PC-9 (cell line): ENCODE measurements around the gene DNAJB6. TPM values are rescaled to one million over a fixed set of nuclear protein-coding genes. Genes with fewer than 3 reads are reported as not detected.

Experiments
- BruUV-seq: library from RNA; stranded (reverse); fragments of 400-500 nt; replicated peaks from 2 replicates; lab custom pipeline; 2021; lab: Mats Ljungman, UMichigan
- CTCF ChIA-PET: fragments of 300-600 bp; sonication (Branson Sonifier 250); formaldehyde crosslinking; loops from one replicate; lab custom pipeline; 2022; ENCODE audit warnings: antibody characterized with exemption; lab: Charles Lee
- POLR2A ChIA-PET: fragments of 300-600 bp; sonication (Branson Sonifier 250); formaldehyde crosslinking; loops from one replicate; lab custom pipeline; 2022; ENCODE audit warnings: antibody characterized with exemption; ENCODE audit not compliant: unreplicated experiment; lab: Charles Lee
- DNase-seq, 2 experiments: peaks; one replicate each; pipeline versions ENCODE4 v3.0.0 to v3.0.0-alpha.2; 2015 to 2022; ENCODE audit warnings: mixed read lengths in 1 of 2
- H2AFZ ChIP-seq: fragments of 200-600 bp; sonication (generic); 2 replicates; pipeline ENCODE4 v1.8.1; 2017; ENCODE audit warnings: antibody characterized with exemption
- H3F3A ChIP-seq: fragments of 200-600 bp; sonication (generic); 2 replicates; pipeline ENCODE4 v1.8.1; 2017; ENCODE audit warnings: antibody characterized with exemption, mild to moderate bottlenecking, low read depth; ENCODE audit not compliant: insufficient read depth
- H3K27ac ChIP-seq: fragments of 200-600 bp; sonication (generic); 2 replicates; pipeline ENCODE4 v1.6.1; 2016; ENCODE audit warnings: mixed run types
- H3K27me3 ChIP-seq: fragments of 200-600 bp; sonication (generic); 2 replicates; pipeline ENCODE4 v1.6.1; 2016; ENCODE audit warnings: low read depth, mixed run types; ENCODE audit not compliant: insufficient read depth
- H3K36me3 ChIP-seq: fragments of 200-600 bp; sonication (generic); 2 replicates; pipeline ENCODE4 v1.6.1; 2016; ENCODE audit warnings: low read depth, mixed run types
- H3K4me1 ChIP-seq: fragments of 200-600 bp; sonication (generic); replicated peaks from 2 replicates; pipeline ENCODE4 v1.6.1; 2016; ENCODE audit warnings: mixed run types; ENCODE audit not compliant: insufficient read depth
- H3K4me2 ChIP-seq: fragments of 200-600 bp; sonication (generic); 2 replicates; pipeline ENCODE4 v1.6.1; 2017; ENCODE audit warnings: mixed run types
- H3K4me3 ChIP-seq: fragments of 200-600 bp; sonication (generic); 2 replicates; pipeline ENCODE4 v1.6.1; 2016; ENCODE audit warnings: mixed run types
- H3K79me2 ChIP-seq: fragments of 200-600 bp; sonication (generic); 2 replicates; pipeline ENCODE4 v1.6.1; 2017; ENCODE audit warnings: low read depth, mixed run types
- H3K9me2 ChIP-seq: fragments of 200-600 bp; sonication (generic); 2 replicates; pipeline ENCODE4 v1.8.1; 2017; ENCODE audit warnings: mild to moderate bottlenecking; ENCODE audit not compliant: insufficient read depth
- H3K9me3 ChIP-seq: fragments of 200-600 bp; sonication (generic); 2 replicates; pipeline ENCODE4 v1.8.1; 2016; ENCODE audit warnings: low read depth; ENCODE audit not compliant: insufficient read depth
- H4K20me1 ChIP-seq: fragments of 200-600 bp; sonication (generic); 2 replicates; pipeline ENCODE4 v1.8.1; 2017; ENCODE audit not compliant: insufficient read depth
- CTCF ChIP-seq: fragments of 200-600 bp; sonication (generic); conservative IDR thresholded peaks from 2 replicates; pipeline ENCODE4 v1.6.1; 2017; ENCODE audit warnings: mixed run types, antibody characterized with exemption, mild to moderate bottlenecking, moderate library complexity
- EZH2 ChIP-seq: fragments of 200-600 bp; sonication (generic); IDR thresholded peaks from 2 replicates; pipeline ENCODE4 v1.8.0; 2017; ENCODE audit warnings: antibody characterized with exemption, low read depth
- intact Hi-C: fragments of 100-400 bp; cut with micrococcal nuclease; formaldehyde crosslinking; loops from one replicate; pipeline ENCODE4 v1.10.0; 2022; ENCODE audit not compliant: unreplicated experiment
- total RNA-seq: library from RNA; stranded (reverse); gene quantifications from 2 replicates; pipeline ENCODE4 v1.2.3, GENCODE V29; 2021

DNAJB6 gene
- total RNA-seq, 1 experiment from 2014 or later: 182 TPM

GRCh38 chr7:157444843-157445135 is 108.0 kb downstream of the DNAJB6 start:
- Histone ChIP-seq H2AFZ (no peak overlapping the region), H3K4me2 (no peak overlapping the region), H3K27me3 (peaks cover 52% of the 10 kb centered on the region), H3K9me2 (no peaks in the 10 kb centered on the region), H4K20me1 (no peaks in the 10 kb centered on the region; the same call in 1 of the 2 replicates), H3K9me3 (no peaks in the 10 kb centered on the region), H3K79me2 (no peaks in the 10 kb centered on the region), H3F3A (no peaks in the 10 kb centered on the region), H3K4me3 (no peak overlapping the region), H3K4me1 (no peaks in the 10 kb centered on the region), H3K27ac (no peak overlapping the region), H3K36me3 (no peaks in the 10 kb centered on the region)
- ChIA-PET POLR2A (no interaction called here), CTCF (no interaction called here)
- BruUV-seq: no TSS peak
- TF ChIP-seq EZH2: no peak
- no peak for TF ChIP-seq CTCF
- DNase-seq: no peak
- intact Hi-C loops: no loop called here

- Histone ChIP-seq H4K20me1 (no peaks in the 10 kb centered on the region; the same call in 1 of the 2 replicates), H3K9me3 (no peaks in the 10 kb centered on the region), H3K27ac (no peak overlapping the region), H3K4me3 (no peak overlapping the region), H3K4me2 (no peak overlapping the region), H3K36me3 (no peaks in the 10 kb centered on the region), H3F3A (no peaks in the 10 kb centered on the region), H2AFZ (no peak overlapping the region), H3K9me2 (no peaks in the 10 kb centered on the region), H3K79me2 (no peaks in the 10 kb centered on the region), H3K4me1 (no peaks in the 10 kb centered on the region), H3K27me3 (peaks cover 58% of the 10 kb centered on the region)
- BruUV-seq: no TSS peak
- no peak for TF ChIP-seq CTCF
- TF ChIP-seq EZH2: no peak
- ChIA-PET CTCF (no interaction called here), POLR2A (no interaction called here)
- intact Hi-C loops: no loop called here
- DNase-seq: no peak
Measured at GRCh38 chr7:157445246-157445955, 108.6 kb downstream of the DNAJB6 start.

- Histone ChIP-seq H3K27me3 (peaks cover 61% of the 10 kb centered on the region), H3F3A (no peaks in the 10 kb centered on the region), H3K9me3 (no peaks in the 10 kb centered on the region), H3K4me2 (no peak overlapping the region), H2AFZ (no peak overlapping the region), H4K20me1 (no peaks in the 10 kb centered on the region; the same call in 1 of the 2 replicates), H3K4me3 (no peak overlapping the region), H3K4me1 (no peaks in the 10 kb centered on the region), H3K79me2 (no peaks in the 10 kb centered on the region), H3K9me2 (no peaks in the 10 kb centered on the region), H3K27ac (no peak overlapping the region), H3K36me3 (no peaks in the 10 kb centered on the region)
- intact Hi-C loops: no loop called here
- TF ChIP-seq CTCF (no peak), EZH2 (no peak)
- ChIA-PET CTCF (no interaction called here), POLR2A (no interaction called here)
- DNase-seq: no peak
- no TSS peak for BruUV-seq
Measured at GRCh38 chr7:157445956-157446295, 109.1 kb downstream of the DNAJB6 start.
